ENCODE results near the gene ZIC5. TPM values are rescaled to one million over a fixed set of nuclear protein-coding genes. Genes with fewer than 3 reads are reported as not detected.
A peak's percentile ranks its signal among the peaks of the same experiment; 100 is the strongest.

ZIC5 gene
- total and polyA plus RNA-seq, 2 of the 13 experiments (the other 11 are each of a cell fraction or from before 2014, with no cell fraction given), result 0.02 to 0.07 TPM

GRCh38 chr13:99980824-99981734 lies 9.5 kb upstream of the ZIC5 start (continued):
- no peak for TF ChIP-seq ZNF407 (CRISPR knock-in tag; IDR thresholded peaks at IDR 0.05; ENCODE audit: not compliant biosample characterization)
- TF ChIP-seq ZNF761 (CRISPR knock-in tag; conservative IDR thresholded peaks at IDR 0.05), result no peak
- no peak for TF ChIP-seq ZNF274 (CRISPR knock-in tag; IDR thresholded peaks at IDR 0.05)
- no peak for TF ChIP-seq ZNF7 (CRISPR knock-in tag; IDR thresholded peaks at IDR 0.05)
- TF ChIP-seq RAD51 (IDR thresholded peaks at IDR 0.05; ENCODE audit: borderline replicate concordance), result no peak
- no peak for TF ChIP-seq ZFP37 (CRISPR knock-in tag; IDR thresholded peaks at IDR 0.05; ENCODE audit: borderline replicate concordance)
- TF ChIP-seq AKNA (CRISPR knock-in tag; IDR thresholded peaks at IDR 0.05; ENCODE audit: borderline replicate concordance), result no peak
- no peak for TF ChIP-seq JUN (CRISPR knock-in tag; IDR thresholded peaks at IDR 0.05)
- TF ChIP-seq HNF4A (CRISPR knock-in tag; IDR thresholded peaks at IDR 0.05), result no peak
- no peak for TF ChIP-seq ZNF207 (IDR thresholded peaks at IDR 0.05; ENCODE audit: borderline replicate concordance)
- no peak for TF ChIP-seq KDM4B (CRISPR knock-in tag; IDR thresholded peaks at IDR 0.05)
- peak; percentile 90 for TF ChIP-seq BCL6 (CRISPR knock-in tag; IDR thresholded peaks at IDR 0.05)
- TF ChIP-seq ZMYM3 (CRISPR knock-in tag; IDR thresholded peaks at IDR 0.05), result no peak
- no peak for TF ChIP-seq ZNF737 (CRISPR knock-in tag; IDR thresholded peaks at IDR 0.05; ENCODE audit: borderline replicate concordance)
- no peak for TF ChIP-seq HOXA3 (CRISPR knock-in tag; IDR thresholded peaks at IDR 0.05)
- no peak for TF ChIP-seq MED8 (CRISPR knock-in tag; IDR thresholded peaks at IDR 0.05; ENCODE audit: insufficient replicate concordance)
- no peak for TF ChIP-seq ZNF350 (CRISPR knock-in tag; IDR thresholded peaks at IDR 0.05; ENCODE audit: borderline replicate concordance, low read depth)
